ENCODE data around the gene TMEM185B.
A peak's percentile ranks its signal among the peaks of the same experiment; 100 is the strongest.

The TMEM185B gene

DNA sequence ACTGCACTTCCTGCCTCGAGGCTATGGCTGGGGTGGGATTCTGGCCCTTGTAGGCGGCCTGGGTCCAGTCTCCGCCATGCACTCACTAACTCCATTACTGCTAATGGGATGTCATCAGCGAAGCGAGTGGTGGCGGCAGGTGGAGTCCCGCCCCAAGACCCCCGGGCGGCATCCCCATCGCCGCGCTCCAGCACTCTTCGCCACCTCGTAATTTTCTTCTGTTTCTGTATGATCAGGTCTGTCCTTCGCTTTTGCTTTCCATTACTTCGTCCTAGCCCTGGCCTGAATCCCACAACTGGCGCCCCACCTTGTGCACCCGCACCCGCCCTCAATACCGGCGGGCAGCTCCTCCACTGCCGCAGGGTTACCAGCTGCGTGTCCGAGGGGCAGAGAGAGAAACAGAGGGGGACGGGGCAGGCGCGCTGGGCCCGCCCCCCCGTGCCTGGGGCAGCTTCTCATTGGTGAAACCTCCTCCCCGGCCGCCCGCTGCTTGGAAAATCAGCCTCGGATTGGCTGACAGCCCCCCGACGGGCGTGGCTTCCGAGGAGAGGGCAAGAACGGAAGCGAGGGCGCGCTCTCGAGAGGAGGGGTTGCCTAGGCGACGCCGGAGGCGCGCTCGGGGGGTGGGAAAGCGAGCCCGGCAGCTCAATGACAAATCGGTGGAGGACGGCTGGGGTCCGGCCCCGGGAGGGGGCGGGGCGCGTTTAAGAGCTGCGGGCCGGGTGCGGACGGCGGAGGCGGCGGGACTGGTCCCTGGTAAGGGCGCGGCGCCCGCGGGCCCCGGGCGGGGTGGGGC is 29.2 kb upstream of the TMEM185B start, which contains the start of gene RALB:
Gene RALB, plus strand, starts transcription at position 628 of the 796 bp plus-strand sequence. CDS start 25,813 bp downstream, outside the sequence.
- peak; percentile 92 to 99 (median 98) for DNase-seq (ENCODE audit: low read depth in 4 of 4, low spot score in 1 of 4)

DNA sequence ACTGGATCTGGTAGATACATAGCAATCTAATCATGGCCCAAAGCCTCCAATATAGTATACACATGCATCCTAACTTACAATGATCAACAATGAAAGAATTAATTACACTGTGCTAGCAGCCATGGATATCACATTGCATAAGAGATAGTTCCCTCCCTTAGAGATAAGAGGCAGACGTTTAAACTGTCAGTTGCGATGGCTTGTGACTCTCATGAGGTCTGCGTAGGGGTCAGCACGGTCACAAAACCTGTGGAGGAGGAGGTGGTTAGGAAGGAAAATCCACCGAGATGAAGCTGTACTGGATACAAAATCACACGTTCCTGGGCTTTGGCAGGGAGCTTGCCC is 28.7 kb upstream of the TMEM185B start:
- no peak for DNase-seq (ENCODE audit: low read depth in 4 of 4, low spot score in 1 of 4)

DNA sequence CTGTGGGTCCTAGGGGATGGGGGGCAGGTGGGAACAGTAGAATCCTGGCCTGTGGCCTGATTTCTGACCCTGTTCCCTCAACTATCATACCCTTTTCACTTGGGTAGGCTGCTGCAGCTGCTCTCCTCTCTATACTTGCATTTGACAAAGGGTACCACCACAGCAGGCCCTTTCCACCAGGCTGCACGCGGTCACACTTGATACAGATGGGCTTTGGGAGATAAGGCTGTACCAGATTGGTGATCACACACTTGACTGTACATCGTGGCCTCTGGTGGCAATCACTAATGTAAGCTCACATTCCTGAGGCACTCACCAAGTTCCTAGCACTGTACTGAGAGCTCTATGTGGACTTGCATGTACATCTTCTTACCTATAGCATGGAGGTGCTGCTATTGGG is 27.9 kb upstream of the TMEM185B start:
- DNase-seq (ENCODE audit: low read depth in 4 of 4, low spot score in 1 of 4), result no peak

DNA sequence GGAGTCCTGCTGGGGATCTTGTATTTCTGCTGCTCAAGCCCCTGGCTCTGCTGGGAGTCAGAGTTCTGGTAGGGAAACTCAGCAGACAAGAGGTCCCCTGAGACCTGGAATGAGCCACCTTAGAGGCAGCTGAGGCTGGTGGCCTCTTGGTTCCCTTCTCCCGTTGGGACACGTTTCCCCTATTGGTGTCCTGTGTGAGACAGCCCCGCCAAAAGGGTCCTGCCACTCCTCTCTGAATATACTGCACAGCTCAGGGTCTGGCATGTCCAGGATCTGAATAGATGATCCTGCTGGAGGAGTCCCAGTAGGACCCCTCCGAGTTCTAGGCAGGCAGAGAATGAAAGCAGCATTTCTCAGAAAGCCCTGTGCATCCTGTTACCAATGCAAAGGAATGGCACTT is 27.4 kb upstream of the TMEM185B start:
- DNase-seq (ENCODE audit: low read depth in 4 of 4, low spot score in 1 of 4), result no peak

DNA sequence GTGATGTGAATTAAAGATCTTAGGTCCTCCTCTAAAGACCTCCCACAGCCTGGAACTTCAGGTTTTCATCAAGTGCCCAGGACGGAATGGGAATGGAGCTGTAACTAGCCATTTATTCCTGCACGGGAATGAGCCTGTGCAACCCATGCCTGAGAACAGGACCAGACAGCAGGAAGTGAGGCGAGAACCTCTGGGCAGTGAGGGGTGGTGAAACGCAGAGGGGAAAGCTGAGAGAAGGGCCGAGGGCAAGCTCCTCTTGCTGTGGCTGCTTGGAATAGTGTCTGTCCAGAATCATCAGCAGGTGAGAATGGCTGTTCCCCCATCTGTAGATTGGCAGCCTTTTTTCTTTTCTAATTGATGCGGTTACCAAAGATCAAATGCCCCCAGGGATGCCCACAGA is 24.7 kb upstream of the TMEM185B start:
- no peak for DNase-seq (ENCODE audit: low read depth in 4 of 4, low spot score in 1 of 4)

DNA sequence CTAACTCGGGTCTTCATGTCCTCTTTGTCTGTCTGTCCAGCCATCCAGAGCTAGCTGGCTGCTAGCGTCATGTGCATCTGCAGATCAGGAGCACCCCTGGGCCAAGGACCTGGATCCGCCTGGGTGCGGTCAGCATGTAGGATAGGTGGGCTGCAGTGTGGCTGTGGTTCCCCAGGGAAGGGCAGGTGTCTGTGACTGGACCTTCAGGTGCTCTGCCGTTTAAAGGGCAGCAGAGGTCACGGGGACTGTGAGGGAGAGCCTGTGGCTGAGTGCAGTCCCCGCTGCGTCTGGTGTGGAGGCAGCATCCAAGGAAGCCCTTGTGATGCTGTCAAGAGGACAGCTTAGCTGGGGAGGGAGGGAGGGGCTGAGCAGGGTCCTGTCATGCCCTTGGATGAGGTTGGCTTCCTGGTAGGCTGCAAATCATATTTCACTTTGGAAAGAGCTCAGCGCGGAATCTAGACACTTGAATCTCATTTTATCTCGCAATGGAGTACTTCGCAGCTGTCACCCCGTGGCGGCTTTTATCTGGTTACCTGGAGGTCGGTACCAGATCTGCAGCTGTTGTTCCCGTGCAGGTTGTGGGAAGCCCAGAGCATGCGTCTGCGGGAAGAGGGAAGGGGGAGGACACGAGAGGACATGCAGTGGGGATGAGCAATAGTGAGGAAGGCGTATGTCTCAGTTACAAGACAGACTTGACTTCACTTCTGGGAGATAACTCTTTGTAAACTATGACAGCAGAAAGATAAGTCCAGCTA is 23.5 kb upstream of the TMEM185B start:
- no peak for DNase-seq (ENCODE audit: low read depth in 4 of 4, low spot score in 1 of 4)

DNA sequence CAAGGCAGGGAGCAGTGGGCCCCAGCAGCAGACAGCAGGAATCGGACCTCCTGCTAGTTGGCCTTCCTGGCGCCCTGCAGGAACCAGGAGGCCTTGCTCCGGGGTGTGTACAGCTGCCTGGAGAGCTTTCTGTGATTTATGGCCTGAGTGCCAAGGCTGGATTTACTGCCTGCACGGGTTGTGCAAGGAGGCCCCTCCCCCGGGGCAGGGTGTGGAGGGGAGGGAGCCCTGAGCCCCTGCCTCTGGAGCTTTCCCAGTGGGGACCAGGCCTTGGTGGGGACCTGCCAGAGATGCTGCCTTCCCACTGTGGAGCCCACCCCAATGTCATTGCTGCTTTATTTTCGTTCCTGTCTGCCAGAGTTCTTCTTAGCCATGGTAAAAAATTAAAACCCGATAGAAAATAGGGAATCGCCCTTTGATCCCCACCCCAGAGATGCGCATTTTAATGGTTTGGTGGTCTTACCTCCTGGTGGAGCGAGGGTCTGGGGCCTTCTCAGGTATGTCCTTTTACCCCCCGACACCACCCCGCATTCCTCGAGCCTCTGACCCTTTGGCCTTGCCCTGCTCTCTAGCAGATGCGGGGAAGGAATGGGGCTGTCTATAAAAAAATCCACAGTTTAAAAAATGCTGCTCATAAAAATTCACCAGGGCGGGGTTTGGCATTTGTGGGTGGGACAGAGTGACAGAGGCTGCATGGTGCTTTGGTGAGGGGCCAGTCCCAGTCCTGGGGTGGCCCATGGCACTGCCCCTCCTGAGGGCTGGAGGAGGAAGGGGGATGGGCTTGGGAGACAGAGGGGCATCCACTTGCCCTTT is 22.5 kb upstream of the TMEM185B start:
- DNase-seq (ENCODE audit: low read depth in 4 of 4, low spot score in 1 of 4), result no peak

DNA sequence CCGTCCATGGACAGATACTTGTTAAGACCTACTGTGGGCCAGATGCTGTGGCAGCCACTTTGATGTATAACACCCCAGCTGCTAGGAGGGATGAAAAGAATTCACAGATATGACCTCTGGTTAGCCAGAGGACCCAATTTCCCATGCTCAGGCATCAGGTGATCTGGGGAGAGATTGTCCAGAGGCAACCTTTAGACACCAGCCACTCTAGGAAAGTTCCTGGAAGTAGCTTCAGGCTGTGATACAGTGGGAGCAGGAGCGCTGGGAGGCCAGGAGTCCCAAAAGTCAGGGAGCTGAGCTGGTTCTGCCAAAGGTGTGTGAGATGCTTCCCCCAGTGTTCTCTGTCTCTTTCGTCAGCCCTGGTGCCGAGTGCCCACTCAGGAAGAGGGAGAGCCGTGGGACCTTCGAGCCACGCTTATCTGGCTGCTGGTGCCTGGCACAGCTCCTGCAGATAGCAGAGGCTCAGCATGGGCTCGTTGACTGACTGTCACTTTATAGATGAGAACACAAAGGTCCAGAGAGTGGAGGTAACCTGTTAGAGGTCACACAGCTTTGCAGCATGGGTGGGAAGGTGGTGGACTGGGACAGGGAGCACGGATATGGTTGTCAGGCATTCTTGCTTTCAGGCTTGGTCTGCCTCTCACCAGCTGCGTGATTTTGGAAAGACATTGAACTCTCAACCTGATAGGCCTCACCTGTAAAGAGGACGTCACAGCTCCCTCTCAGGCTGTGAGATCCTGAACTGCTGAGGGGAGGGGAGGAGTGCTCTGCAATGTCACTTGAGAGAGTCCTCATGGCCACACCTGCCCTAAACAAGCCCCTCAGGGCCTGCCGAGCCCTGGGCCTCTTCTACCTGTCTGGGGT is 21.7 kb upstream of the TMEM185B start:
- no peak for DNase-seq (ENCODE audit: low read depth in 4 of 4, low spot score in 1 of 4)

DNA sequence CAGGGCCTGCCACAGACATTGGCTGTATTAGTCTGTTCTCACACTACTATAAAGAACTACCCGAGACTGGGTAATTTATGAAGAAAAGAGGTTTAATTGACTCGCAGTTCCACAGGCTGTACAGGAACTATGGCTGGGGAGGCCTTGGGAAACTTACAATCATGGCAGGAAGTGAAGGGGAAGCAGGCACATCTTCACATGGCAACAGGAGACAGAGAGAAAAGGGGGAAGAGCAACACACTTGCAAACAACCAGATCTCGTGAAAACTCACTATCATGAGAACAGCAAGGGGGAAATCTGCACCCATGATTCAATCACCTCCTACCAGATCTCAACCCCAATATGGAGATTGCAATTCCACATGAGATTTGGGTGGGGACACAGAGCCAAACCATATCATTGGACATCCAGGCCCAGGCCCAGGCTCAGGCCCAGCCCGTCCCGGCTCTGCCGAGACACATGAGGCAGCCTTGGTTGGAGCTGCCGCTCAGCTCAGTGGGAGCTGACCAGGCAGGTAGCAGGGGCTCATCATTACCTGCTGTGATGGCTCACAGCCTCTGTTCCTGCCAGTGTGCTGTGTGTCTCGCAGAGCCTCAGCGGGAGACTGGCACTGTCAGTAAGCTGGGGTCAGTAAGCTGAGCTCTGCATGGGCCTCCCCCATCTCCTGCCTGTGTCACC is 20.8 kb upstream of the TMEM185B start:
- DNase-seq (ENCODE audit: low read depth in 4 of 4, low spot score in 1 of 4), result no peak

DNA sequence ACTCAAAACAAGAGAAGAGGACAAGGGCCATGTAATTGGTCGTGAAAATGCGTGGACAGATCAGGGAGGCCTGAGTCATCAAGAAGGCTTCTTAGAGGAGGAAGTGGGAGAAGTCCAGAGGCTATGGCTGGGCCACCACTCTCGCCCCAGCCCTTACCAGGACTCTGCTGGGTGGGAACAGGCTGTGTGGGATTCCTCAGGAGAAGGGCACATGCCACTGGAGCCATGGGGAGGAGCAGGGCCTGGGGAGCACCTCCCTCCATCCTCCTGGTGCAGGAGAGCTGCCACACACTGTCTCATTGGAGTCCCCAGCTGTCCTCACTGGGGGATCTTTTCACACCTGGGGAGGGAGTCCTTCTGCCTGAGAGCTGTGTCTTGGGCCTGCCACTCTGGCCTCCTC is 20.0 kb upstream of the TMEM185B start:
- no peak for DNase-seq (ENCODE audit: low read depth in 4 of 4, low spot score in 1 of 4)

DNA sequence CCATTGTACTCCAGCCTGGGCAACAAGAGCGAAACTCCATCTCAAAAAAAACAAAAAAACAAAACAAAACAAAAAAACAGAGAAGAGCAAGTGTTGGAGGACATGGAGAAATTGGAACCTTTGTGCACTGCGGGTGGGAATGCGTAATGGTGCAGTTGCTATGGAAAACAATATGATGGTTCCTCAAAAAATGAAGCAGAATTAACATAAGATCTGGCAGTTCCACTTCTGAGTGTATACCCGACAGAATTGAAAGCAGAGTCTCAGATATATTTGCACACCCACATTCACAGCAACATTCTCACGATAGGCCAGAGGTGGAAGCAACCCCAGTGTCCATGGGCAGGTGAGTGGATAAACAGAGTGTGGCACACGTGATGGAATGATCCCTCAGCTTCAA is 18.5 kb upstream of the TMEM185B start:
- DNase-seq (ENCODE audit: low read depth in 4 of 4, low spot score in 1 of 4), result no peak

DNA sequence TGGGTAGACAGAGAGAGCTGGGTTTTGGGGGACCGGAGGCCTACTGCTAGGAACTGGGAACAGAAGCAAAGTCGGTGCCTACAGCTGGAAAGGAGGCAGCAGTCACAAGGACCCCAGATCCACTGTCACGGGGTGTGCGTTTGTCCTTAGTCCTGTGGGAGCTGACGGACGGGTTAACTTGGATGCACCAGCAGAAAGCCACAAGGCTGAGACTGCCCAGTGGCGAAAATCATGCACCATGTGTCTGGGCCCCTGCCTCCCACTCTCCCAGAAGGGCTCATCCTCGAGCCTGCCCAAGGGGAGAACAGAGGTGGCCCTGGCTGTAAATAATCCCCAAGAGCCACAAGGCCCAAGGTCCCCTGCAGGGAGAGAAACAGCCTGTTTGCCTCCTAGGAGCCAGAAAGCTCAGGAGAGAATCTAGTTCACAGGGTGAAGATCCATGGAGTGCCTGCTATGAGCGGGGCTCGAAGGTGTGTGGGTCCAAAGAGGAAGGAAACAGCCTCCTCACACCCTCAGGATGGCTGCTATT is 17.8 kb upstream of the TMEM185B start:
- DNase-seq (ENCODE audit: low read depth in 4 of 4, low spot score in 1 of 4), result no peak

DNA sequence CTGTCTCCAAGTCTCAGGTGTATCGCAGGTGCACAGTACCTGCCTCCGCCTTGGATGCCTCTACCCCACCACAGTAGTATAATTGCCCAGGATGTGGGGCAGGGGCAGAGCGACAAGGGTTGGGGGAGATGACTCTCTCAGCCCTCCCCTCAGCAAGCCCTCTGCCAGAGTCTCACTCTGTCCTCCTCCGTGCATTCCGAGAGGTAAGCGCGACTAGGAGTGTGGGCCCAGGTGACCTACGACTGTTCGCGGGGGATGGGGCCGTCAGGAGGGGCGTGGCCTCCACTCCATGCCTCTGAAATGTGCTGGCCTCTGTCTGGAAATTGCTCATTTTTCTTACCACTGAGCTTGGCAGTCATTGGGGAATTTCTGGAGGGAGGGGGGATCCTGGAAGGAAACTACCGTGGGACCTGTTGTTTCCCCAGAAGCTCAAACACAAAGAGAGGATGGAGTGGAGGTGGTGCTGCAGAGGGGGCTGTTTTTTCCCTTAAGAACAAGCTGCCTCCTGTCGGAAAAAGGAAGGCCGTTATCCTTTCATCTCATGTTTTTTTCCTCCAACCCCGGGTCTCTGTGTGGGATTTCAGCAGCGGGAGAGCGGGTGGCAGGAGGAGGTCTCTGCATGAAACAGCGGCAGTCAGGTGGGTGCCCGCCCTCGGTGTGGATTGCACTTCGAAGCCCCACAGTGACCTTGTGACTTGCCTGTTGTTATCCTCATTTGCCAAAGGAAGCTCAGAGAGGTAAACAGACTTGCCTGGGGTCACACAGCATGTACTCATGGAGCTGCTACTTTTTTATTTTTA is 16.5 kb upstream of the TMEM185B start:
- no peak for DNase-seq (ENCODE audit: low read depth in 4 of 4, low spot score in 1 of 4)

DNA sequence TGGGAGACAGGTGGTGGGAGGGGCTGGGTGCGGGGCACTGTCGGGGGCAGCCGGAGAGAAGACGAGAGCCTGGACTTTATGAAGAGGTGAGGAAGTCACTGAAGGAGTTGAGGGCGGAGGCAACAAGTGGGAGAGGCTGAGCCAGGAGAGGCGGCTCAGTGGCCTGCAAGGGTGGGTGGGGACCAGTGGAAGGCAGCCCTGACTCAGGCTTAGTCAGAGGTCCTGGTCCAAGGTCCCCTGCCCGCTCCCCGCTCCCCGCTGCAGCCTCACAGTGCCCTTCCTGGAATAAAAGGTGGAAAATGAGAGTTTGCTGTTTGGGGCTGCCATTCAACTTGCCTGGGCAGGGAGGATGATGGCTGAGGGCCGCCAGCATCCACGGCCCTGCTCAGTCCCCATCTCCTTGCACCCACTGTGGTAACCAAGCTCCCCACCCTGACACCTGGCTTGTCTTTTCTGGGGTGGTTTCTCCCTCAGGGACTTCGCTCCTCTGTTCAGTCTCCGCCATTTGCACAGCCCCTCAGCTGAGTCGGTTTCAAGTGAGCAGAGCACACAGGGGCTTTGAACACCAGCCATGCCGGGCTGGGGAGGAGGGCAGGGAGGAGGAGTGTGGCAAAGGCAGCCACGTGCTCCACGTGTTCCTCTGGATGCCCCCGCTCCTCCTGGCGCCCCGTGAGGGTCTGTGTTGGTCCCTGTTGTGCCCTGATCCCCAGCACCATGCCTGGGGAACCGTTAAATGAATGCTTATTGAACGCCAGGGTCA is 15.7 kb upstream of the TMEM185B start:
- DNase-seq (ENCODE audit: low read depth in 4 of 4, low spot score in 1 of 4), result no peak

DNA sequence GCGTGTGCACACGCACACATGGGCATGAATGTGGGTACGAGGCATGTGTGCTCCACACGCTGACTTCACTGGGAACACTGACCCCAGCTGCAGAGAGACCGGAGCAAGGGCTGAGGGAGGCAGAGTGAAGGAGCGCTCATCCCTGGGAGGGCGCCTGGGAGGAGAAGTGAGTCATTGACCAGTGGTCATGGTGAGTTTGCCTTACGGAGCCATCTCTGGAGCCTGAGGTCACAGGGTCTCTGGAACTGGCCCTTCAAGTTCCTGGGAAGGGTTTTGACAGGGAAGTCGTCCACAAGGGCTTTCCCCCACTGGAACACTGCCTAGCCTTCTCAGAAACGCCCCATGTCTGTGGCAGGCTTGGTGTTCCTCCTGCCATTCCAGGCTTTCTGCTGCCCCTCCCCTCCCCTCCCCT is 14.3 kb upstream of the TMEM185B start:
- no peak for DNase-seq (ENCODE audit: low read depth in 4 of 4, low spot score in 1 of 4)

DNA sequence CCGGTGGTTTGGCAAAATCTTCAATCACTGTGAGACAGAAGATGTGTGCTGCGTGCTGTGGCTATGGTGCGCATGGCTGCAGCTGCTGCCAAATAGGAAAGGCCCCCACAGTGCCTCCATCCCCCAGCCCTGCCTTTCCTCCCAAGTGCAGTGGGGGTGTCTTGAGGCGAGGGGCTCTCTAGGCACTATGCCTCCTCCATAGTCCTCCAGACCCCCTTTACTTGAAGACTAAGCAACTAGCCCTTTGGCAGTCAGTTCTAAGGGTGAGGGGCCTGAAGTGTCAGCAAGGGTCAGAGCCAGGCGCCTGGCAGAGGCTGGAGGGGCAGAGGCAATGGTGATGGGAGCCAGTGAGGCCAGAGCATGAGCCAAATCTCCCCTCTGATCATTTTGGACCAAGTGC is 13.6 kb upstream of the TMEM185B start:
- DNase-seq (ENCODE audit: low read depth in 4 of 4, low spot score in 1 of 4), result no peak

DNA sequence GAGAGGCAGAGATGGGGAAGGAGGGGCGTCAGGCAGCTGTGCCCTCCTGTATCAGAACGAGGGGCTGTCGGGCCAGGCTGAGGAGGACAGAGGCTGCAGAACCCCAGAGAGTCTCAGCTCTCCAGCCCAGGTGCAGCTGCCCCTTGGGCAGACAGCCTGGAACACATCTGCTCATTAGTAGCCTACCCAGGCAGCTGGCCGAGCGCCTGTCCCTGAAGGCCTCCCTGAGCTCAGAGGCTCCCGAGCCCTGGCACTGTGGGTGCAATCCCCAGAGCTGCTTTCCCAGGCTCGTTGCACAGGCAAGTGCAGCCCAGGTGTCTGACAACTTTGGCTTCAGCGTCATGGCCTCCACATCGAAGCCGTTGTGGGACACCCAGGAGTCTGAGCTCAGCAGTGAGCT is 13.1 kb upstream of the TMEM185B start:
- no peak for DNase-seq (ENCODE audit: low read depth in 4 of 4, low spot score in 1 of 4)

DNA sequence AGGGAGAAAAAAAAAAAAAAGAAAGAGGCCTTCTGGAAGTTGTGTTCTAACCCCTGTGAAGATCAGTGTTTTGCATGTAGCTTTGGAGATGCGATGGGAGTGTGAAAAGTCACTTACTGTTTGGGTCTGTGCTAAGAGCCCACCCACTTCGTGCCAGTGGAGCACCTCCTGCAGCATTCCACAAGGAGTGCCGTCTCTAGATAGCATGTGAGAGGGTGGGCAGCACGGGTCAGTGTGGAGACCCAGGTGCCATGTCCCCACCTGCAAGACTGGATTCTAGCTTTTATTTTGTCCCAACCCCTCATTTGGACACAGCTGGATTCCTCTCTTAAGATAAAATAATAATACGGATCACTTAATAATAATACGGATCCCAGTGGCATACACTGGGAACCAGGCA is 12.5 kb upstream of the TMEM185B start:
- DNase-seq (ENCODE audit: low read depth in 4 of 4, low spot score in 1 of 4), result no peak

Measured in stimulated activated CD4-positive, alpha-beta T cell treated with anti-CD3 and anti-CD28 coated beads, Interleukin-1b, Interleukin-23, amount 100 ng/mL, for 24 hours (primary cell).